ENCODE measurements around the gene MDGA2.

GRCh38 chr14:47549886-47550285 is 125.5 kb downstream of the MDGA2 start:
- TF ChIP-seq EZH2 (IDR thresholded peaks at IDR 0.05; ENCODE audit: insufficient read depth, low read length): no peak
- TF ChIP-seq CTCF (IDR thresholded peaks at IDR 0.05; ENCODE audit: insufficient read depth, low read depth, low read length): no peak
